COLO829 (cell line): Measurements from ENCODE around the gene ARGLU1.
"Not testable (repeated sequence)": the region's sequence is repeated elsewhere in the genome, so short reads cannot be mapped to it uniquely, and the experiment has no call there.

Source experiments
- DNase-seq: peaks from one replicate; pipeline ENCODE4 v3.0.0; 2012; ENCODE audit warnings: low spot score

Gene ARGLU1

DNA sequence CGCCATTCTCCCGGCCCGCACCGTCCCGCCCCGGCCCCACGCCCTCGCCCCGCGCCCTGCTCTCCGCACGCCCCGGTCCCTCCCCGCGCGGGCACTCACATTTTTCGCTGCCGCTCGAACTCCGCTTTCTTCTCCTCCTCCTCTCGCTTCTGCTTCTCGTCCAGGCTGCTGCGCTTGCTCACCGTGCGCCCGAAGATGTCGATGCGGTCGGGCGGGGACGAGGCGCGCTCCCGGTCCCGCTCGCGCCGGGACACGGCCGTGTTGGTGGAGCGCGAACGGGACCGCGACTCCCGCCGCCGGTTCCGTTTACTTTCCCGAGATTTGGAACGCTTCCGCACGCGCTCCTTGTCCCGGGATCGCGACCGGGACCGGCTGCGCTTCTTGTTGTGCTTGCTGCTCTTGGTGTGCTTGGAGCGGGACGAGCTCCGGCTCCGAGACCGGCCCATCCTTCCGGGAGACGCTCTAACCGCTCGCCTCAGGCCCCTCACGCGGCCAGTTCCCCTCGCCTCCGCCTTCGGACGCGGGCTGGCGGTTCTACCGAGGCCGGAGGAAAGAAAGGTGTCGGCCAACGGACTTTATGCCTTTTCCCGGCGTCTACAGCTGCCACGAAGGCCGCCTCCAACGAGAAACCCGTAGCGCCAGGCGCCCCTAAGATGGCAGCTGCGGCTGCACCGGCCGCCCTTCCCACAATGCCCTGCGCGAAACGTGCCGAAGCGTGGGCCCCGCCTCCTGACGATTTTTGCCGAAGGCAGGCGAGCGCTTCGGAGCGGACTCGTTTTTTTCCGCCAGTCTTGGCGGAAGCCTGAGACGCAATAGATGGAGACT is at the start of gene ARGLU1:
TSS of gene ARGLU1 (minus strand) at position 664 of the 825 bp plus-strand sequence. CDS start at position 446, 218 bp downstream.
- peak; percentile 96 for DNase-seq

DNA sequence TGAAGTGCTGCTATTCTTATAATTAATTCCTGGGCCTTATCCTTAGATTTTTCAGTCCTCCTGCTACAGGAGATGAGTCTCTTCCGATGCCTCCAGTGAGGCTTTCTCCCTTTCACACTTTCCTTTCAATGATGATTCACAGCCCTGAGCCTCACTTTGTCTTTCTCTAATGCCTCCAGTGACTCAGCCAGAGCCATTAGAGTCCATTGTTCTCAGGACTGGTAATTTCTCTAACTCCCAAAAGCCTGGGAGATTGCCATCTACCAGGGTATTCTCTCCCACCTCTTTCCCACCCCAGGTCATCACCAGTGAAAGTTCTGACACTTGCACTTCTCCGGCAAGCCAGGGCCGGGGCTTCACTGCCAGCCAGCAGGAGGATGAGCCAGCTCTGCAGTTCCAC is 49.6 kb upstream of the ARGLU1 start:
- no peak for DNase-seq

- no peak for DNase-seq
Observed at GRCh38 chr13:106616729-106617128, 48.8 kb upstream of the ARGLU1 start.

DNA sequence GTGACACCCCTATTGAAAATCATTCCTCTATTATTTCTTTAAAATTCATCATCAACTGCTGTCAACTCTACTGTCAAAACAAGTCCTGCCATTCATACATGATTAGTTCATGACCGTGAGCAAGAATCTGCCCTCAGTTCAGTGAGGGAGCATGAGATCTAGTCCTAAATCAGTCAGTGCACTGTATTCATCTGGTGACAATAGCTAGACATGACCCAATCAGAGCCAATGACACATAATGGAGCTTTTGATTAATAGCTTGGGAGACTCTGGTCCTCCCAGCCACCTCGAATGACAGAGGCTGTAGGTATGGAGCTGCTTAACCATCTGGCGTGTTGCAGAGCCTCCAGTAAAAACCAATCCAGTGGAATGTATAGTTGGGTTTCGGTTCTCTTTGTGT is 46.9 kb upstream of the ARGLU1 start:
- no peak for DNase-seq

DNA sequence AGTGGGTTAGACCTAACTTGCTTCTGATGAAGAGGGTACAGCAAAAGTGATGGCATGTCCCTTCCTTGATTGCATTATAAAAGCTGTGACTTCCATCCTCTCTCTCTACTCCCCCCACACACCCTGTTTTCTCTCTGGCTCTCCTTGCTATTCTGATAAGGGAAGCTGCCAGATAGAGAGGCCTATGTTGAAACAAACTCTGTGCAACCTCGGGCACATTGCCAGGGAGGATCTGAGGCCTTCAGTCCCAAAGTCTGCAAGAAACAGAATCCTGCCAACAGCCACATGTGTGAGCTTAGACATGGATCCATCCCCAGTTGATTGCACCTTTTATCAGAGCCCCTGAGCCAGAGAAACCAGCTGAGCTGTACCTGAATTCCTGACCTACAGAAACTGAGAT is 44.8 kb upstream of the ARGLU1 start:
- DNase-seq = no peak

- DNase-seq = no peak
Observed at GRCh38 chr13:106610486-106610885, 42.5 kb upstream of the ARGLU1 start.

DNA sequence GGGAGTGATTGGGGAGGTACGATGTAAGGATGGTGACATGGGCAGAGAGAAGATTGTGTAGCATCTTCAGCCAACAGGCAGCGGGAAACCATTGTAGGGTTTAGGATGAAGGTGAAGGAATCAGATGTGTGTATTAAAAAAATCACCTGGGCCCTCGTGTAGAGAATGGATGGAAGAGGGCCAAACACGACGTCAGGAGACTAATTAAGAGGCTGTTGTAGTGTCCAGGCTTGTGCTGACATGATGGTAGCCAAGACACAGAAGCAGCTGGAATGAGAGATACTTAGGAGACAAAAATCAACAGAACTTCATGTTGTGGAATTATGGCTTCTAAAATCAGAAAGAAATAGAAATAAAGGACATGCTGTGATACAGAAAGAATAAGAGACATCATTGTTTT is 41.2 kb upstream of the ARGLU1 start:
- DNase-seq = no peak

DNA sequence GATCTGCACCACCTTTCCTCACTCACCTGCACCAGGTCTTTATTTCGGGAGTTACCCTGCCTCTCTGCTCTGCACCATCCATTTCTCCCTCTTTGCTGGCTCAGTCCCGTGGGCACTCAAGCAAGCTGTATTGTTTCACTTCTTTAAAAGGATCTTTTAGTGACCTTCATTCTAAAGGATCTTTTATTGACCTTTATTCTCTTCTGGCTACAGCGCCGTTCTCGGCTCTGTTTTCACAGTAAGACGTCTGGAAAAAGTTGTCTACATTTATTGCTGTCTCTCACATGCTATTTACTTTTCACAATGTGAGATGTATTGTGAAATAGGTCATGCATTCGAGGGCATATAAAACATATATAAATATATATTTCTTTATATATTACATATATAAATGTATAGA is 35.6 kb upstream of the ARGLU1 start:
- DNase-seq = no peak

DNA sequence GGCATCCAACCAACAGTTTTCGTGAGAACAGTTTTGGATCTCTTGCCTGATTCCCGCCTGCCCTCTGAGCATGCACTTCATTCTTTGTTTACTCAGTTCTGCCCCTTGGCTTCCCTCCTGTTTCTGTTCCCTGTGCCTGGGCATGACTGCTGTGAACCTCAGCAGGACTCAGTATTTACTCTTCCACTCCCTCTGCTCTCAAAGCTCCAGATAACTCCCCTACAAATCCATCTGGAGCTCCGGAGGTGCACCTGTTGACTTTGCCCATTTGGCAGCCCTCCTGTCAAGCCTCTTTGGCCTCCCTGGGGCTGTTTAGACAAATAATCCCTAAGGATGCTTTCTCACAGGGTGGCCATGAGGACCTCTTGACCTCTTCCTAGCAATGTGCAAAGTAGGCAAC is 34.2 kb upstream of the ARGLU1 start:
- DNase-seq = no peak

- DNase-seq = no peak
Observed at GRCh38 chr13:106601489-106601888, 33.6 kb upstream of the ARGLU1 start.

DNA sequence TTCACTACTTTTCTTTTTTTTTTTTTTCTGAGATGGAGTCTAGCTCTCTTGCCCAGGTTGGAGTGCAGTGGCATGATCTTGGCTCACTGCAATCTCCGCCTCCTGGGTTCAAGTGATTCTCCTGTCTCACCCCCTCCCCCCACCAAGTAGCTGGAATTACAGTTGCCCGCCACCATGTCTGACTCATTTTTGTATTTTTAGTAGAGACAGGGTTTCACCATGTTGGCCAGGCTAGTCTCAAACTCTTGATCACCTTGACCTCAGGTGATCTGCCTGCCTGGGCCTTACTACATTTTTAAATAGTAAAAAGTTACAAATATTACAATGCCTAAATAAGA is 32.8 kb upstream of the ARGLU1 start:
- DNase-seq = not testable (repeated sequence)

DNA sequence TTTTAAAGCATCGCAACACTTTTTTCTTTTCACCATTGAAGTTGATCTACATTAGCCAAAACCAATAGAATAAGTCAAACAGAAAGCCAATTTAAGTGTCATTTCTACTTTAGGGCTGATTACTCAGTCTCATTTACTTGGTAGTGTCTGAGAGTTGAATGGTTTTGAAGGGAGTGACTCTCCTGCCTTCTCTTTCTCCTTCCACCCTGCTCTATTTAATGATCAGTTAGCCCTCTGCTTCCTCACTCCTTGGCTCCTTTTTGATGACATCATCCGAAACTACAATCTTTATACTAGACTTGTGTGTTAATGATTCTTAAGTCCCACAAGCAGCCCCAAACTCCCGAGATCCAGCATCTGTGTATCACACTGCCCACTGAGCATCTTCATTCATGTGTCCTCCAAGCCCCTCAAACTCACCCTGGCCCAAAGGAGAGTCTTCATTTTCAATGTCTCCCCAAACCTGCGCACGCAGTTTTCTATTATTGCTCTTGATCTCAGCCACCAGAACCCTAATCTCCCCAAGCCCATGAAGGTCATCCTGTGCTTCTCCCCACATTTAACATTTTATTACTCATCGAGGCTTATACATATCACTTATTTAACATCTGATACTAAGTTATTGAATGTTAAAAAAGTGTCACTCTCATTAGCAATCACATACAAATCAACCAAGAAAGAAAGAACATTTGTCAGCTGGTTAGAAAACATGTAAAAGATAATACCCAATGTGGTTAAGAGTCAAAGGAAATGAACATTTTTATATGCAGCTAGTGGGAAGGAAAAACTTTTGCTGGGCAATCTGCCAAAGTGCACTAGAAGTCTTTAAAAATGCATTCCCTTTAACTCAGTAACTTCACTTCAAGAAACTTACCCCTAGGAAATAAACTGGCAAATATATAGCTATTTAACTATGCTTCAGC is 32.2 kb upstream of the ARGLU1 start:
- no peak for DNase-seq

DNA sequence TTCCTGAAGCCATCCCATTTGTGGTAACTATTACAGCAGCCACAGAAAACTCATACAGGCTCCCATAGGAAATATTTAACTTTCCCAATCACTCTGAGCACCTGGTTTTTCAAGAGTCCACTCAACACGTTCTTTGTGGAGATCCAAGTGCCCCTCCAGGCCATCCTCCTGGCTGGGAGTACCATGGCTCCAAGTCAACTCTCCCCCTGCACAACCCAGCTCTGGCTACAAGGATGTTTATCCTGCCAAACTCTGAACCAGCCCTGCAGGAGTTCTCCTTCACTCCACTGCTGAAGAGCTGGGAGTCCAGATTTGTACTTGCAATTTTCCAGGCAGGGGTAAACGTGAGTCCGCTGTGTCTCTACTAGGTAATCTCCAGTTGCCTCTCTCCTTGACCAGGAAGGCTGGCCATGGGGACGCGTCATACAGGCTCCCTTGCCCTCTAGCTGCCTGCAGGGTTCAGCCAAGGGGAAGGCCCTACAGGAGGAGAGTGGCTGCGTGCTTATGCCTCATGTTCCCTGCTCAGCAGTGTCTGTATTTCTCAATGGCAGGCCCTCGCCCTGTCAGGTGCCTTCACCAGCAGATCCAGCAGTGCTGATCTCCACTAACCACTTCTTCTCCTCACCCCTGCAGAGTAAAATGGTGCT is 29.9 kb upstream of the ARGLU1 start:
- no peak for DNase-seq

GRCh38 chr13:106597186-106597585 is 29.2 kb upstream of the ARGLU1 start:
- DNase-seq = no peak

GRCh38 chr13:106596275-106596937 is 28.5 kb upstream of the ARGLU1 start:
- DNase-seq = no peak

GRCh38 chr13:106595625-106596024 is 27.7 kb upstream of the ARGLU1 start:
- no peak for DNase-seq

DNA sequence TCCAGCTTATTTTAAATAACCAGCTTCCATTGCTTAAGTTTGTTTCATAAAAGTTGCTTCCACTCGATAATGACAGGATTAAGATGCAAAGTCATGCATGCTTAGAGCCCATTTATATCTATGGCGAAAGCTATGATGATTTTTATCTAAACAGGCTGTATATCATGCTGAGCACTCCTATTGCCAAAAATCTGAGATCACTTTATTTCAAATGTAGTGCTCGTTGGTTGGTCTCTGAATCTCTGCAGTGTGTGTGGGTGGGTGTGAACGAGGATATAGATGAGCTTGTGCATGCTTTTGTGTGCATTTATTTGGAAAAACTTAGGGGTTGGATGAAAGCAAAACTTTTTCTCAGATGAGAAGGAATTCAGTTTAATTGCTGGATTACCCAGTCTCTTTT is 27.0 kb upstream of the ARGLU1 start:
- DNase-seq = no peak

GRCh38 chr13:106593132-106593531 is 25.2 kb upstream of the ARGLU1 start:
- DNase-seq = no peak

- no peak for DNase-seq
Observed at GRCh38 chr13:106591299-106591698, 23.4 kb upstream of the ARGLU1 start.

DNA sequence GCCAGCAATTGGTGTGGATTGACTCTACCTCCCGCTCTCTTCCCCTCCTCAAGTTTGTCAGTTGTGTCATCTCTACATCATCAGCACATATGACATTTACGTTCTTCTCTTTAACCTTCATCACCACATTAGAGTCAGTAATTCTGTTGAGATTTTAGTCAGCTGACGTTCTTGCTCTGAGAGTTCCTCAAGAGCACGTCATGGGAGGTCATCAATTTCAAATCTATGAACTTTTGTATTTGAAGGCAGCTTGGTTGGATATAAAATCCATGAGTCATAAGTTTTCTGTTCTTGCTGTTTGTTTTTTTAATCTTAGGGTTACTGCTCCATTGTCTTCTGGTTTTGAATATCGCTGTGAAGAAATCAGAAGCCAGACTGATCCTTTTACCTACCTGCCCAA is 21.8 kb upstream of the ARGLU1 start:
- no peak for DNase-seq

DNA sequence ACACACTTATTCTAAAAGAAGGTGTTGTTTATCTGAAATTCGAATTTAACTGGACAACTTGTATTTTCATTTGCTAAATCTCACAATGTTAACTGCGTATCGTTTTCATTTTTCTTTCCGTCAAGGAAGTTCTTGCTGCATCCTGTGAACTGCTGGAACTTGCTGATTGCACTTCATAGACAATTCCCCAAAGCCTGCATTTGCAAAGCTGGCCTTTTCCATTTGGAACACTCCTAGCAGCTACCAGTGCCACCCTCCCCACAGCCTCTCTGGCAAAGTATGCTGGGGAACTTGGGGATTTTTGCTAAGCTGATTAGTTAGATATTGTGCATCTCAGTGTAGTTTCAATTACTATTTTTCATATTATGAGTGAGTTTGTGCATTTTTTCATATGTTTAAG is 20.4 kb upstream of the ARGLU1 start:
- DNase-seq = no peak

DNA sequence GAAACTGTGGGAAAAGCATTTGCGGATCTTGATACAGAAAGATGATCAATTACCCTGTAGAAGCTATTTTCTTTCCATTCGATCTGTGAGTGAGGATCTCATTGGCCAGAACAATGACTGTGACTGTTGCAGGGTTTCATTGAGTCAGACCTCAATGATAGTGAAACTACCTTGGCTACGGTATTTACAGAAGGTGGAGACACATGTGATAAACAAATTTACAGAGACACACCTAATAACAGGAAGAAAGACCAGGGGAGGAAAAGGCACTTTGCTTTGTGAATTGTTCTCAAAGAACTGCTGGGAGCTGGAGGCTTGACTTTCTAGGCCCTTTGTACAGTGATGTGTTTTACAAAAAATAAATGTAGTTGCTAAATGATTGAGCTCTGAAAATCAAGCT is 19.9 kb upstream of the ARGLU1 start:
- DNase-seq = no peak
